Measurements from ENCODE around the gene SEZ6L2.

SEZ6L2 gene

GRCh38 chr16:29821643-29822115, 77.7 kb downstream of the SEZ6L2 start:
- TF ChIP-seq CTCF (IDR thresholded peaks at IDR 0.05; ENCODE audit: control insufficient read depth, extremely low read depth, insufficient read depth): no peak
- H3K4me3 ChIP-seq (ENCODE audit: low read depth, low read length): no peak overlapping the region
- DNase-seq (ENCODE audit: low read depth): no peak
